GM19324 (cell line): Measurements from ENCODE around the gene BAX.
A peak's percentile ranks its signal among the peaks of the same experiment; 100 is the strongest.
"Not testable (repeated sequence)": the region's sequence is repeated elsewhere in the genome, so short reads cannot be mapped to it uniquely, and the experiment has no call there.

ENCODE experiments used
- ATAC-seq: cut with Tn5 transposase; IDR thresholded peaks from one replicate; pipeline ENCODE4 v1.9.1; 2021; ENCODE audit warnings: mild to moderate bottlenecking, moderate library complexity; ENCODE audit not compliant: unreplicated experiment, low FRiP score

The BAX gene

DNA sequence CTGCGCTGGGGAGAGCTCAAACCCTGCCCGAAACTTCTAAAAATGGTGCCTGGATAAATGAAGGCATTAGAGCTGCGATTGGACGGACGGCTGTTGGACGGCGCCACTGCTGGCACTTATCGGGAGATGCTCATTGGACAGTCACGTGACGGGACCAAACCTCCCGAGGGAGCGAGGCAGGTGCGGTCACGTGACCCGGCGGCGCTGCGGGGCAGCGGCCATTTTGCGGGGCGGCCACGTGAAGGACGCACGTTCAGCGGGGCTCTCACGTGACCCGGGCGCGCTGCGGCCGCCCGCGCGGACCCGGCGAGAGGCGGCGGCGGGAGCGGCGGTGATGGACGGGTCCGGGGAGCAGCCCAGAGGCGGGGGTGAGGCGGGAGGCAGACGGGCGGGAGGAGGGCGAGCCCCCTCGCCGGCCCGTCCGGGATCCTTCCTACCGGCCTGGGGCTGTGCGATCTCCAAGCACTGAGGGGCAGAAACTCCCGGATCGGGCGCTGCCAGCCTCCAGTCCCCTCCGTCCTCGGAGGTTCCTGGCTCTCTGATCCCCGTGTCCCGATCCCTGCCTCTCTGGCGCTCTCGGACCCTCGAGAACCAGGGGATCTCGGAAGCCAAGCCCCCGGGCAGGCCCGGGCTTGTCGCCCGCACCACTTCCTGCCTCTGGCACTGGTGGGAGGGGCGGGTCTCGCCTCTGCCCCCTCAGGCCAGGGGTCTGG lies at the start of gene BAX:
TSS of gene BAX (plus strand) at position 281 of the 713 bp plus-strand sequence. CDS start at position 335, 54 bp downstream.
- peak; percentile 93 for ATAC-seq

DNA sequence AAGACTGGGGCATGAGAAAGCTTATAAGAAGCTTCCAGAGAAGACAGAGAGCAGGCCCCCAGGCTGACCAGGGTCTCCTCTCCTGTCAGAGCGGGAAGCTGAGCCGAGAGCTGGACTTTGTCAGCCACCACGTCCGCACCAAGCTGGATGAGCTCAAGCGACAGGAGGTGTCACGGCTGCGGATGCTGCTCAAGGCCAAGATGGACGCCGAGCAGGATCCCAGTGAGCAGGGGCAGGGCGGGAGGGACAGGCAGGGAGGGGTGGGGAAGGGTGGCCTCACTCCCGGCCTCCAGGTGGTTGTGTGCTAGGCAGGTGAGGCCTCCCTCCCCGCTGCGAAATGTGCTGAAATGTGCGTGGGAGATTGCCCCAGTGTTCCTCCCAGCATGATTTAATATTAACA lies 49.0 kb upstream of the BAX start:
- no peak for ATAC-seq

DNA sequence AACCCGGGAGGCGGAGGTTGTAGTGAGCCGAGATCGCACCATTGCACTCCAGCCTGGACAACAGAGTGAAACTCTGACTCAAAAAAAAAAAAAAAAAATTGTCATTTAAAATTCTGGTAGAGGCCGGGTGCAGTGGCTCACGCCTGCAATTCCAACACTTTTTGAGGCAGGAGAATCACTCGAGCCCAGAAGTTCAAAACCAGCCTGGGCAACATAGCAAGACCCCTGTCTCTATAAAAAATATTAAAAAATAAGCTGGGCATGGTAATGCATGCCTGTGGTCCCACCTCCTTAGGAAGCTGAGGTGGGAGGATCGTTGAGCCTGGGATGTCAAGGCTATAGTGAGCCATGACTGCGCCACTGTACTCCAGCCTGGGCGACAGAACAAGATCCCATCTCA lies 48.4 kb upstream of the BAX start:
- no peak for ATAC-seq

- no peak for ATAC-seq
These were observed 47.0 kb upstream of the BAX start for GRCh38 chr19:48907671-48908070.

GRCh38 chr19:48909424-48910077 lies 45.1 kb upstream of the BAX start:
- ATAC-seq: not testable (repeated sequence)

GRCh38 chr19:48910803-48911202 lies 43.9 kb upstream of the BAX start:
- no peak for ATAC-seq

GRCh38 chr19:48913114-48913889 lies 41.4 kb upstream of the BAX start:
- ATAC-seq: no peak

DNA sequence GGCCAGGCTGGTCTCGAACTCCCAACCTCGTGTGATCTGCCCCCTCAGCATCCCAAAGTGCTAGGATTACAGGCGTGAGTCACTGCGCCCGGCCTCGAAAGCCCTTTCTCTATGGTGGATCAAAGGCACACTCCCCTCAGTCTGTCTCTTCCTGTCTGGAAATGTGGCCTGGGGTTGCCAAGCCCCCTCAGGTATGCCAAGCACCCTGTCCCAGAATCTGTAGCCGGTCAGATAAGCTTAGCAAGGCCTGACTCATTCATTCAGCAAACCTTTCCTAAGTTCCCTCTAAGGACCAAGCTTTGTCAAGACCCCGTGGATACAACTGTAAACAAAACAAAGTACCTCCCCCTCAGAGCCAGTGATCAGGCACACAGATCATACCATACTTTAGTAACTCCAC lies 40.5 kb upstream of the BAX start:
- ATAC-seq: no peak

GRCh38 chr19:48915757-48916156 lies 38.9 kb upstream of the BAX start:
- no peak for ATAC-seq

DNA sequence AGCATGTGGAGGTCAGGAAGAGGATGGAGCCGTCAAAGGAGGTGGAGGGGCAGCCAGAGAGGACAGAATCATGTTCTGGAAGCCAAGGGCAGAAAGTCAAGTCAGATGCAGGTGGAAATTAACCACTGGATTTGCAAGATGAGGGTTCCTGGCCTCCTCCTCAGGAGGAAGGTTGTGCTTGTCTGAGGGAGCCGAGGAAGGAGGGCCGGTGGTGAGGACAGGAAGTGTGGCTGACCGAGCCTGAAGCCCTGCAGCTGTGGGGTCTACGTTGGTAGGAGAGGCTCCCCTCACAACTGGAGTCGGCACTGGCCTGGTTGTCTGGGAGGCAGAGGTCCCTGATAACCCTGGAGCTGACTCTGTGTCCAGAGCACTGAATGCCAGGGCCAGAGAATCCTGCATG lies 36.6 kb upstream of the BAX start:
- ATAC-seq: no peak

- ATAC-seq: no peak
These were observed 35.9 kb upstream of the BAX start for GRCh38 chr19:48918801-48919247.

DNA sequence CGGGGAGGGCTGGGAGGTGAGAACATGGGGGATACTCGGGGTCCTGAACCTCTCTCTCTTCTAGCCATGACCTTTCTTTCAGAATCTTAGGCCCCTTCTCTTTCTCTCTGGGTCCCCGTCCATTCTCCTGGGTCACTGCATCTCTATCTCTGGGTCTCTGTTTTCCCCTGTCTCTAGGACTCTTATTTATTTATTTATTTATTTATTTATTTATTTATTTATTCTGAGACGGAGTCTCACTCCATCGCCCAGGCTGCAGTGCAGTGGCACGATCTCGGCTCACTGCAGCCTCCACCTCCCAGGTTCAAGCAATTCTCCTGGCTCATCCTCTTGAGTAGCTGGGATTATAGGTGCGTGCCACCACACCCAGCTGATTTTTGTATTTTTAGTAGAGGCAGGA lies 35.4 kb upstream of the BAX start:
- not testable (repeated sequence) for ATAC-seq

DNA sequence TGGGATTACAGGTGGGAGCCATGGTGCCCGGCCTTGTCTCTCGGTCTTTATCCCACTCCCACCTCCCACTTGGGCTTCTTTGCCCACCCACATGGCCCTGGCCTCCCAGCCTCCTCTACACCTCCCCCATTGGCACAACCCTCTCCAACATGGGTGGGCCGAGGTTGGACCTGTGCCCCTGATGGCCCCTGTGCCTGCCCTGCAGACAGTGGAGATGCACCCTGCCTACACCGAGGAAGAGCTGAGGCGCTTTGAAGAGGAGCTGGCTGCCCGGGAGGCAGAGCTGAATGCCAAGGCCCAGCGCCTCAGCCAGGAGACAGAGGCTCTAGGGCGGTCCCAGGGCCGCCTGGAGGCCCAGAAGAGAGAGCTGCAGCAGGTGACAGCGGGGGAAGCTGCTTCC lies 33.7 kb upstream of the BAX start:
- no peak for ATAC-seq

- ATAC-seq: no peak
These were observed 32.8 kb upstream of the BAX start for GRCh38 chr19:48921721-48922500.

DNA sequence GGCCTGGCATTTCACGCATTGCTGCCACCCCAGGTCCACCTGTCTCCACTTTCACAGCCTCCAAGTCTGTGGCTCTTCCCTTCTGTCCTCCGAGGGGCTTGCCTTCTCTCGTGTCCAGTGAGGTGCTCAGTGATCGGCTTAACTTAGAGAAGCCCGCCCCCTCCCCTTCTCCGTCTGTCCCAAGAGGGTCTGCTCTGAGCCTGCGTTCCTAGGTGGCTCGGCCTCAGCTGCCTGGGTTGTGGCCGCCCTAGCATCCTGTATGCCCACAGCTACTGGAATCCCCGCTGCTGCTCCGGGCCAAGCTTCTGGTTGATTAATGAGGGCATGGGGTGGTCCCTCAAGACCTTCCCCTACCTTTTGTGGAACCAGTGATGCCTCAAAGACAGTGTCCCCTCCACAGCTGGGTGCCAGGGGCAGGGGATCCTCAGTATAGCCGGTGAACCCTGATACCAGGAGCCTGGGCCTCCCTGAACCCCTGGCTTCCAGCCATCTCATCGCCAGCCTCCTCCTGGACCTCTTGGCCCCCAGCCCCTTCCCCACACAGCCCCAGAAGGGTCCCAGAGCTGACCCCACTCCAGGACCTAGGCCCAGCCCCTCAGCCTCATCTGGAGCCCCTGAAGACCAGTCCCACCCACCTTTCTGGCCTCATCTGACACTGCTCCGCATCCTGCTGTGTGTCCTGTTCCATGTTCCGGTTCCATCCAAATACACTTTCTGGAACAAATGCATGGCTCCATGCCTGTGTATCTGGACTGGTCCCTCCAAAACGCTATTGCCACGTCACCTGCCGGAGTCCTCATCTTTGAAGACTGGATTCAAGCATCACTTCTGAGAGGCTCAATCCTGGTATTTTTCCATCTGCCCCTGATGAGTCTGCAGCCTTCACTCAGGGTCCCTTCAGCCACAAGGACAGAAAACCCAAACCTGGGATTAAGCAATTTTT lies 31.9 kb upstream of the BAX start:
- no peak for ATAC-seq

DNA sequence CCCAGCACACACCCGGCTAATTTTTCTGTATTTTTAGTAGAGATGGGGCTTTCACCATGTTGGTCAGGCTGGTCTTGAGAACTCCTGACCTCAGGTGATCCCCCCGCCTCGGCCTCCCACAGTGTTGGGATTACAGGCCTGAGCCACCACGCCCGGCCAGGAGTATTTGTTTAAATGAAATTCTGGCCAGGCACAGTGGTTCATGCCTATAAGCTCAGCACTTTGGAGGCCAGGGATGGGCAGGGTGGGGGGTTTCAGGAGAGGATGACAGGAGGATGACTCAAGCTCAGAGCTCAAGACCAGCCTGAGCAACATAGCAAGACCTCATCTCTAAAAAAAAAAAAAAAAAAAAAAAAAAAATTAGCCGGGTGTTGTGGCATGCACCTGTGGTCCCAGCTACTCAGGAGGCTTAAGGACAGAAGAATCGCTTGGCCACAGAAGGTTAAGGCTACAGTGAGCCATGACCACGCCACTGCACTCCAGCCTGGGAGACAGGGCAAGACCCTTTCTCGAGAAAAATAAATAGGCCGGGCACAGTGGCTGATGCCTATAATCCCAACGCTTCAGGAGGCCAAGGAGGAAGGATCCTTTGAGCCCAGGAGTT lies 29.3 kb upstream of the BAX start:
- ATAC-seq: no peak

GRCh38 chr19:48925890-48926289 lies 28.8 kb upstream of the BAX start:
- not testable (repeated sequence) for ATAC-seq

- no peak for ATAC-seq
These were observed 27.8 kb upstream of the BAX start for GRCh38 chr19:48926909-48927308.

GRCh38 chr19:48927692-48928091 lies 27.0 kb upstream of the BAX start:
- ATAC-seq: not testable (repeated sequence)
